ENCODE data around the gene PER3. TPM values are rescaled to one million over a fixed set of nuclear protein-coding genes. Genes with fewer than 3 reads are reported as not detected.

The PER3 gene
- polyA plus RNA-seq, 1 experiment, result 13.5 TPM

GRCh38 chr1:7767176-7767575 is 16.9 kb upstream of the PER3 start:
- ChIA-PET POLR2A (no interaction called here), CTCF (interaction anchor here (1.5 kb wide), 1 partner anchor 14 kb away, joined by 7 read pairs; no protein-coding TSS in a partner anchor)
- DNase-seq (ENCODE audit: low read depth), result no peak

GRCh38 chr1:7768583-7768982 is 15.5 kb upstream of the PER3 start:
- H3K36me3 ChIP-seq (ENCODE audit: control insufficient read depth, insufficient read depth, low read length), result no peaks in the 10 kb centered on the region
- ChIA-PET POLR2A (interaction anchor here (0.9 kb wide), 1 partner anchor 9 kb away, joined by 4 read pairs; no protein-coding TSS in a partner anchor), CTCF (interaction anchor here (0.7 to 3.0 kb wide), 3 partner anchors 15 to 100 kb away, joined by 3 to 22 read pairs (median 16); no protein-coding TSS in a partner anchor)
- no peak for DNase-seq (ENCODE audit: low read depth)
- no peak for TF ChIP-seq CTCF (IDR thresholded peaks at IDR 0.05; ENCODE audit: insufficient read depth, low read depth, low read length)
- peaks cover 2% of the 10 kb centered on the region for H3K27me3 ChIP-seq (ENCODE audit: control insufficient read depth, insufficient read depth, low read length)
- H3K4me3 ChIP-seq (ENCODE audit: low read depth, low read length), result no peak overlapping the region

More at GRCh38 chr1:7767176-7767575, 16.9 kb upstream of the PER3 start:
- no peak for TF ChIP-seq CTCF (IDR thresholded peaks at IDR 0.05; ENCODE audit: insufficient read depth, low read depth, low read length)
- Histone ChIP-seq H3K36me3 (ENCODE audit: control insufficient read depth, insufficient read depth, low read length) (no peaks in the 10 kb centered on the region), H3K27me3 (ENCODE audit: control insufficient read depth, insufficient read depth, low read length) (peaks cover 2% of the 10 kb centered on the region), H3K4me3 (ENCODE audit: low read depth, low read length) (no peak overlapping the region)

GRCh38 chr1:7769673-7770412 is 14.2 kb upstream of the PER3 start:
- no peaks in the 10 kb centered on the region for H3K27me3 ChIP-seq (ENCODE audit: control insufficient read depth, insufficient read depth, low read length)
- 0 out of 2 replicates have a peak, but pooled peaks cover 1% of the 10 kb centered on the region for H3K36me3 ChIP-seq (ENCODE audit: control insufficient read depth, insufficient read depth, low read length)
- no peak overlapping the region for H3K4me3 ChIP-seq (ENCODE audit: low read depth, low read length)
- DNase-seq (ENCODE audit: low read depth), result no peak
- TF ChIP-seq CTCF (IDR thresholded peaks at IDR 0.05; ENCODE audit: insufficient read depth, low read depth, low read length), result no peak
- CTCF ChIA-PET, result interaction anchor here (0.7 to 3.0 kb wide), 3 partner anchors 14 to 102 kb away, joined by 3 to 22 read pairs (median 16); no protein-coding TSS in a partner anchor
- POLR2A ChIA-PET, result no interaction called here

GRCh38 chr1:7770669-7770996 is 13.5 kb upstream of the PER3 start:
- DNase-seq (ENCODE audit: low read depth), result no peak
- peak overlapping the region; percentile 65 for H3K4me3 ChIP-seq (ENCODE audit: low read depth, low read length)
- ChIA-PET CTCF (interaction anchor here (1.7 to 3.0 kb wide), 2 partner anchors 102 to 103 kb away, joined by 13 to 22 read pairs; no protein-coding TSS in a partner anchor), POLR2A (no interaction called here)
- H3K36me3 ChIP-seq (ENCODE audit: control insufficient read depth, insufficient read depth, low read length), result 0 out of 2 replicates have a peak, but pooled peaks cover 1% of the 10 kb centered on the region
- no peak for TF ChIP-seq CTCF (IDR thresholded peaks at IDR 0.05; ENCODE audit: insufficient read depth, low read depth, low read length)
- H3K27me3 ChIP-seq (ENCODE audit: control insufficient read depth, insufficient read depth, low read length), result no peaks in the 10 kb centered on the region

GRCh38 chr1:7770997-7771822 is 12.9 kb upstream of the PER3 start, which contains the start of gene VAMP3:
Gene VAMP3, plus strand, starts transcription at chr1:7771296. Its CDS starts 88 bp downstream, at chr1:7771384.
- ChIA-PET POLR2A (no interaction called here), CTCF (interaction anchor here (1.7 kb wide), 1 partner anchor 103 kb away, joined by 13 read pairs; no protein-coding TSS in a partner anchor)

More at GRCh38 chr1:7770997-7771822, 12.9 kb upstream of the PER3 start, which contains the start of gene VAMP3:
- TF ChIP-seq CTCF (IDR thresholded peaks at IDR 0.05; ENCODE audit: insufficient read depth, low read depth, low read length), result no peak
- DNase-seq (ENCODE audit: low read depth), result no peak
- Histone ChIP-seq H3K36me3 (ENCODE audit: control insufficient read depth, insufficient read depth, low read length) (0 out of 2 replicates have a peak, but pooled peaks cover 1% of the 10 kb centered on the region), H3K4me3 (ENCODE audit: low read depth, low read length) (peak within 1 kb of the TSS; percentile 65), H3K27me3 (ENCODE audit: control insufficient read depth, insufficient read depth, low read length) (no peaks in the 10 kb centered on the region)

Data from BJ (cell line).